H1 (cell line): ENCODE data around the gene ZNF592.

Source experiments
- CHD2 ChIP-seq: IDR thresholded peaks from 2 replicates; pipeline ENCODE4 v1.6.1; 2012; ENCODE audit warnings: low read length, improper control_type of control experiment
- CTCF ChIP-seq, 3 experiments: IDR thresholded peaks; 1 replicate in 2 of 3; 2 replicates in 1 of 3; pipeline versions ENCODE4 v1.5.1 to v1.6.1; 2011; ENCODE audit warnings: low read length in 3 of 3, mild to moderate bottlenecking in 3 of 3, inconsistent platforms in 2 of 3, low read depth in 1 of 3, moderate library complexity in 1 of 3; ENCODE audit not compliant: insufficient read depth in 1 of 3; ENCODE audit errors: control extremely low read depth in 1 of 3
- EZH2 ChIP-seq: fragments of 200-600 bp; sonication (generic); IDR thresholded peaks from 2 replicates; pipeline ENCODE4 v1.7.1; 2012; ENCODE audit warnings: low read depth, mild to moderate bottlenecking, moderate library complexity, low read length, inconsistent platforms; ENCODE audit not compliant: severe bottlenecking
- POLR2A ChIP-seq, 2 experiments: IDR thresholded peaks; 1 replicate in 1 of 2; 2 replicates in 1 of 2; pipeline ENCODE4 v1.6.1; 2011; ENCODE audit warnings: low read depth in 2 of 2, low read length in 2 of 2, mild to moderate bottlenecking in 2 of 2; ENCODE audit errors: control extremely low read depth in 1 of 2

- TF ChIP-seq CHD2 (no peak), POLR2A (IDR thresholded peaks at IDR 0.05; ENCODE audit: control extremely low read depth in 1 of 2, low read depth in 2 of 2, low read length in 2 of 2) (no peak), CTCF (IDR thresholded peaks at IDR 0.05; ENCODE audit: control extremely low read depth in 1 of 3, insufficient read depth in 1 of 3, low read depth in 1 of 3, low read length in 3 of 3) (no peak), EZH2 (no peak)
Measured at GRCh38 chr15:84737005-84737404, 11.4 kb upstream of the ZNF592 start.
